Mucosa of gallbladder (tissue), 1 donor: ENCODE results near the gene CACNB3. TPM values are rescaled to one million over a fixed set of nuclear protein-coding genes. Genes with fewer than 3 reads are reported as not detected.
"Not testable (repeated sequence)": the region's sequence is repeated elsewhere in the genome, so short reads cannot be mapped to it uniquely, and the experiment has no call there.

Source experiments
- DNase-seq: peaks from one replicate; pipeline ENCODE4 v3.0.0-alpha.2; 2020; ENCODE audit warnings: low spot score
- total RNA-seq: library from RNA; stranded (reverse); gene quantifications from one replicate; pipeline ENCODE4 v1.2.1, GENCODE V29; 2021
- donor health status: DM: no; HTN: no; CAD: no.

The CACNB3 gene
- total RNA-seq, 1 donor from 2014 or later = 43.1 TPM

- DNase-seq = peak; percentile 30
Observed at GRCh38 chr12:48818831-48819590, 715 bp downstream of the CACNB3 start.

DNA sequence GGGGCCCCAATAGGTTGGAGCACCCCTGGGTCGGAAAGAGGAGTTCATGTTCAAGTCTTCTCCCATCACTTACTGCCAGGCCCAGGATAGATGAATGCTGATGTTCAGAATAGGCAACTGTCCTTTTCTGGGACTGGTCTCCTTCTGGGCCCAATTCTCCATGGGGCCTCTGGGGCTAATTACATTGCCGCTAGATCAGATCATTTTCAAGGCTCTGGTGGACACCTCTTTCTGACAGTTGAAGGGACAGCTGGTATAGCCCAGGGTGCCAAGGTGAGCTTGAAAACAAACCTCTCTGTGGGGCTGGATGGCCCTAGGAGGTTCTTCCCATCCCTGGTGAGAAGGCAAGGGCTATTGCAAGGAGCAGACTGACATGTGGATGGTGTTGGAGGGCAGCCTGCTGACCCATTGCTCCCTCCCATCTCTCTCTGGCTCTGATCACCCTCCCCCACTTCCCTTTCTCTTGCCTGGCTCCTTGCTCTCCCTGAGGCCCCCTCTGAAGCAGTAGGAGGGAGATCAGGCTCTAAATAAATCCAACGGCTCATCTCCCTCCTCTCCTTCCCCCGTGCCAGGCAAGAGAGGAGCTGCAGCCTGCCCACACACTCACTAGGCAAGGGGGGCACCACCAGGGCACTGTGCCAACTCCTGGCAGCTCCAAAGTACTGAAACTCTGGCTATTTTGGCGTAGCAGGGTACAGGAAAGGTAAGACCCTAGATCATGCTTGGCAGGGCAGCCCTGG lies 1.9 kb downstream of the CACNB3 start:
- DNase-seq = no peak

GRCh38 chr12:48822139-48822538 lies 3.8 kb downstream of the CACNB3 start:
- DNase-seq = no peak

DNA sequence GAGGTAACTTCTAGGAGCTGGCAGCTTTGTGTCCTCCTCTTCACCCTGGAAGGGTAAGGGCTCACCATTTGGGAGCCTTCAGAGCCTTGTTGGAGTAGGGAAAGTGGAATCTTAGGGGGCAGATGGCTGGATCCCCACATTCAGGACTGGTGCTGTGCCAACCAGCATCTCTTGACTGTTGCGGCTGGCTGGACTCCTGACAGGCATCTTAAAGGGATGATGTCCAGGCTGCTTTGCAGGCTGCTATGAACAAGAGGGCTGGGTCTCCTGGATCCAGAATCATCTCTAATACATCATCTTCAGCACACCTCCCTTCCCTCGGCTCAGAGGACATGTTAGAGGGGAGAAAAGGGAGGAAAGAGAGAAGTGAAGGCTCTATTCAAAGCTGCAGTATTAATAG lies 4.4 kb downstream of the CACNB3 start:
- DNase-seq = no peak

DNA sequence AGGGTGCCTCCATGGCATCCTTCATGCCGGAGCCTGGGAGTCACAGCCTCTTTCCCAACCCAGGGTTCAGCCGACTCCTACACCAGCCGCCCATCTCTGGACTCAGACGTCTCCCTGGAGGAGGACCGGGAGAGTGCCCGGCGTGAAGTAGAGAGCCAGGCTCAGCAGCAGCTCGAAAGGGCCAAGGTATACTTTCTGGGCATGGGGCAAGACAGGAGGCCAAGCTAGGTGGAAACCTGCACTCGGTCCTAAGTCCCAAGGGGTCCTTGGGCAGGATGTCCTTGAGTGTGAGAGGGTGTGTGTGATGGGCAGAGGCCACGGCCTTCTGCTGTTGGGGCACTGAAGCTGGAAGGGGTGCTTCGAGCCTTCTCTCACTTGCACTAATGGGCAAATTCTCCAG lies 5.0 kb downstream of the CACNB3 start:
- no peak for DNase-seq

GRCh38 chr12:48824112-48824511 lies 5.8 kb downstream of the CACNB3 start:
- no peak for DNase-seq

DNA sequence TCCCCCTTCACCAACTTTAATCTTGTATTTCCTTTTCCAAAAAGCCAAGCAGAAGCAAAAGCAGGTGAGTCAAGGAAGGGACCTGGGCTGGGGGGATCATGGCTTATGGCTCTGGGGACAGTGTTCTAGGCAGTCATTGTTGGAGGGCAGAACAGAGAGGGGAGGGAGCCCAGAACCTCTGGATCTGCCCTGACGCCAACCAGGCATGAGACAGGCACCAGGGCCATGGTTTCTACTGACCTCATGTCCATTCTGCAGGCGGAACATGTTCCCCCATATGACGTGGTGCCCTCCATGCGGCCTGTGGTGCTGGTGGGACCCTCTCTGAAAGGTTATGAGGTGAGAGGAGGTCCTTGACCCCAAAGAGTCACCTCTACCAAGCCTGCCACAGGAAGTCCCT lies 6.6 kb downstream of the CACNB3 start:
- DNase-seq = no peak

DNA sequence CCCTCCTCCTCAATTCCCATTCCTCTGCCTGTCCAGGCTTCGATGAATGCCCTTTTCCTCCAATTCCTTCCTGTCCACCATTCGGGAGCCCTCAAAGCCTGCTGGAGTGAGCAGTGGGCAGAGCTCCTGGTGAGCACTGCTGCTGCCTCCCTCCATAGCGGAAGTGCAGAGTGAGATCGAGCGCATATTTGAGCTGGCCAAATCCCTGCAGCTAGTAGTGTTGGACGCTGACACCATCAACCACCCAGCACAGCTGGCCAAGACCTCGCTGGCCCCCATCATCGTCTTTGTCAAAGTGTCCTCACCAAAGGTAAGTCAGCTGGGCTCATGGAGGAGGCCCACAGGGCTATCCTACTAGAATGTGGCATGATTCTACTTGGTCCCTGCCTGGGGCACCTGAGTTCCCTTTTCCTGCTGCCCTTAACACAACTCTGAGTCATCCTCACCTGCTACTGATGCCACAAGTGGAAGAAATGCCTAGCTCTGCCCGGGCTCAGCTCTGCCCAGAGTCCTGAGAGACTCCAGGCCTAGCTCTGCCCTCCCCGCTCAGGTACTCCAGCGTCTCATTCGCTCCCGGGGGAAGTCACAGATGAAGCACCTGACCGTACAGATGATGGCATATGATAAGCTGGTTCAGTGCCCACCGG lies 8.0 kb downstream of the CACNB3 start:
- no peak for DNase-seq

DNA sequence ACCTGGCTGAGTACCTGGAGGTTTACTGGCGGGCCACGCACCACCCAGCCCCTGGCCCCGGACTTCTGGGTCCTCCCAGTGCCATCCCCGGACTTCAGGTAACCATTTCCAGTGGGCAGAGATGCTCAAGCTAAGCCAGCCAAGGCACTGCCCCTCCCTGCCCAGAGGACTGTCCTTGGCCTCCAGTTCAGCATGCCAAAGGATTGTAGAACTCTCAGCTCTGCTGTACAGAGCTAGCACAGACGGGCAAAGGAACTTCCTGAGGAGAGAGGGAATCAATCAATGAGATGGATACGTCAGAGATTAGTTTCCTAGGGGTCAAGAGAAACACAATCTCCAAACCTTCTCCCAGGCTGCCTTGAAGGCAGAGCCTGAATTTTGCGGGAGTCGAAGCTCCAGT lies 8.7 kb downstream of the CACNB3 start:
- no peak for DNase-seq

GRCh38 chr12:48827513-48828096 lies 9.3 kb downstream of the CACNB3 start:
- no peak for DNase-seq

DNA sequence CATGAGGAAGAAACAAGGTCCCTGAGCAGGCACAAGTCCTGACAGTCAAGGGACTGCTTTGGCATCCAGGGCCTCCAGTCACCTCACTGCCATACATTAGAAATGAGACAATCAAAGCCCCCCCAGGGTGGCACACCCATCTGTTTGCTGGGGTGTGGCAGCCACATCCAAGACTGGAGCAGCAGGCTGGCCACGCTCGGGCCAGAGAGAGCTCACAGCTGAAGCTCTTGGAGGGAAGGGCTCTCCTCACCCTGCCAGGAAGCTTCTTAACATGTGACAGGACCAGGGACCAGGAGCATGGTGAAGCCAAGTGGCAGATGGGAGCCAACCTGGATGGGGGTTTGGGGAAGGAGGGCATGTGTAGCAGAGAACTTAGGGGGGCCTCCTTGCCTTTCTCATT lies 10.0 kb downstream of the CACNB3 start:
- no peak for DNase-seq

- no peak for DNase-seq
Observed at GRCh38 chr12:48828841-48829575, 10.7 kb downstream of the CACNB3 start.

DNA sequence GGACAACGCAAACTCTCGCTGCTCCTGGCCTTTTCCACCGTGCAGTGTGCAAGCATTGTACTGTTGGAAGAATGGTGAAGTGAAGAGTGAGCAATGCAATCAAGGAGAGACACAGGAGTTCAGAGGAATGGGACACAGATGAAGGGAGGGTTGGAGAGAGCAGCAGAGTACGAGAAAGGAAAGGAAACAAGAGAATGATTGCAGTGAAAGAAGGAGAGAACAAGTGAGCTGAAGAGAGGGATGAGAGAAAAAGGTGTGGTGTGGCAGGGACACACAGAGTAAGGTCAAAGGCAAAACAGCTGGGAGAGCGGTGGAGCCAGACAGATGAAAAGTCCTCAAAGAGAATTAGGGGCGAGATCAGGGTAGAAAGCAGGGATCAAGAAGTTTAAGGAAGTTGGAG lies 13.0 kb downstream of the CACNB3 start:
- no peak for DNase-seq

- no peak for DNase-seq
Observed at GRCh38 chr12:48832321-48833060, 14.2 kb downstream of the CACNB3 start.

DNA sequence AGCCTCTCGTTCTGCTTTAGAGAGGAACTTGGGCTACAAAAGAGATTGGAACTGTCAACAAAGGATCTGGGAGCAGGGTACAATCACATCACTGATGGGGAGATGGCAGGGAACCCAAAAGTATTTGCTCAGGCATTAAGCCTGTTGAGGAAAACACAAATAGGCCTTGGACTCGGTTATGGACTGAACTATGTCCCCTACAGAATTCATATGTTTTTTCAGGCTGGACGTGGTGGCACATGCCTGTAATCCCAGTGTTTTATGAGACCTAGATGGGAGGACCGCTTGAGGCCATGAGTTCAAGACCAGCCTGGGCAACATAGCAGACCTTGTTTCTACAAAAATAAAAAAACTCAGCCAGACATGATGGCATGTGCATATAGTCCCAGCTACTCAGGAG lies 19.8 kb downstream of the CACNB3 start:
- DNase-seq = no peak

DNA sequence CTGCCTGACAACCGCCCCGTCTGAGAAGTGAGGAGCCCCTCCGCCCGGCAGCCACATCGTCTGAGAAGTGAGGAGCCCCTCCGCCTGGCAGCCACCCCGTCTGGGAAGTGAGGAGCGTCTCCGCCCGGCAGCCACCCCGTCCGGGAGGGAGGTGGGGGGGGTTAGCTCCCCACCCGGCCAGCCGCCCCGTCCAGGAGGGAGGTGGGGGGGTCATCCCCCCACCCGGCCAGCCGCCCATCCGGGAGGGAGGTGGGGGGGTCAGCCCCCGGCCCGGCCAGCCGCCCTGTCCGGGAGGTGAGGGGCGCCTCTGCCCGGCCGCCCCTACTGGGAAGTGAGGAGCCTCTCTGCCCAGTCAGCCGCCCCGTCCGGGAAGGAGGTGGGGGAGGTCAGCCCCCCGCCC lies 23.7 kb downstream of the CACNB3 start:
- not testable (repeated sequence) for DNase-seq

DNA sequence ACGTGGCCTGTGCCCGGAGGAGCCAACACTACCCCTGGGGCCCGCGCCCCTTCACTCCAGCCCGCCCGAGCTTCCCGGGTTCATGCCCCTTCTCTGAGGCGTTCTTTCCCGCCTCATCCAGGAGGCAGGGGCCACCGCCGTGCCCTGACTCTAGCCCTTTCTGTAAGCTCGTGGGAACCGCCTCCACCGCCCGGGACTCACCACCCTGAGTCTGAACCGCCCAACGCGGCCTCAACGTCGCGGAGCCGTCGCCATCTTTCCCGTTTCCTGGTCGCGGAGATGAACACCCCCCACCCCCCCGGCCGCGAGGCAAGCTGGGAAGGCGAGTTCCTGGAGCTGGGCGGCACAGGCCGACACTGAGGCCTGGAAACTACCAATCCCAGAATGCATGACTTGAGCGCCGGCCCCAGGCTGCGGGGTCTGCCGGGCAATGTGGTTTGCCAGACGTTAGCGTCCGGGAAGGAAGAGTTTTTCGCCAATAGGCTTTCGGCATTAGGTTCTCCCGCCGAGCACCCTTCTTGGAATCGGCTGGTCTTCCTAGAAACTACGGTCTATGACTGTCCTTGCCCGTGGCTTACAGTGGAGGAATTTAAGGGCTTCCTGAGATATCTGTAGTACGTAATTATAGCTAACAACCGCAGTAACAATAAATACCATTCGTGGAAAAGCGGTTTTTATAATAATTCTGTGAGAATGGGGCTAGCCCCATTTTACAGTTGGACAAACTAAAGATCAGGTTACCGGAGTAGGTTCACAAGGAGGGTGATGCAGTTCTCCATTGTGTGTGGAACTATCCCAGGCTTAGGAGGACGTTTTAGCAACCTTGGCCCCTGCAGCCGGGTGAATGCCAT lies 33.8 kb downstream of the CACNB3 start, which contains the start of gene DDX23:
TSS of gene DDX23 (minus strand) at position 281 of the 851 bp plus-strand sequence. CDS start 6,381 bp downstream, outside the sequence.
- peak; percentile 95 for DNase-seq

- peak; percentile 95 for DNase-seq
Observed at GRCh38 chr12:48852734-48853688, 34.7 kb downstream of the CACNB3 start.

DNA sequence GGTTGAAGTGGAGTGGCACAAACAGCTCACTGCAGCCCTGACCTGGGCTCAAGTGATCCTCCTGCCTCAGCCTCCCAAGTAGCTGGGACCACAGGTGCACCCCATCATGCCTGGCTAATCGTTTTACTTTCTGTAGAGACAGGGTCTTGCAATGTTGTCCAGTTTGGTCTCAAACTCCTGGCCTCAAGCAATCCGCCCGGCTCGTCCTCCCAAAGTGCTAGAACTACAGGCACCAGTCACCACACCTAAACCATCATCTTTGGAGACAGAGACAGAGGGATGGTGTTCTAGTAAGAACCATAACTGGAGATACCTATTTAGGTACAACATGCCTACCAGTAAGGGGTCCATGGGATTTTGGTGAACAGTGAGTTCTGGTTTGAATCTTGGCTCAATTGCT lies 36.2 kb downstream of the CACNB3 start:
- no peak for DNase-seq
